H1 (cell line): Measurements from ENCODE around the gene DCANP1.

ENCODE experiments used
- BACH1 ChIP-seq: IDR thresholded peaks from 2 replicates; pipeline ENCODE4 v1.6.1; 2012; ENCODE audit warnings: low read length, improper control_type of control experiment
- EP300 ChIP-seq, 2 experiments: IDR thresholded peaks; 1 replicate in 1 of 2; 2 replicates in 1 of 2; pipeline ENCODE4 v1.6.1; 2011 to 2012; ENCODE audit warnings: low read depth in 2 of 2, low read length in 2 of 2, mild to moderate bottlenecking in 2 of 2, borderline replicate concordance in 1 of 2, inconsistent platforms in 1 of 2, moderate library complexity in 1 of 2
- EZH2 ChIP-seq: fragments of 200-600 bp; sonication (generic); IDR thresholded peaks from 2 replicates; pipeline ENCODE4 v1.7.1; 2012; ENCODE audit warnings: low read depth, mild to moderate bottlenecking, moderate library complexity, low read length, inconsistent platforms; ENCODE audit not compliant: severe bottlenecking
- SIN3A ChIP-seq, 2 experiments: IDR thresholded peaks in 1 of 2; conservative IDR thresholded peaks in 1 of 2; 2 replicates each; pipeline ENCODE4 v1.6.1; 2011 to 2012; ENCODE audit warnings: low read length in 2 of 2, improper control_type of control experiment in 1 of 2, low read depth in 1 of 2, mild to moderate bottlenecking in 1 of 2
- SIRT6 ChIP-seq: IDR thresholded peaks from one replicate; pipeline ENCODE4 v1.7.1; 2012; ENCODE audit warnings: low read length, inconsistent platforms
- SRF ChIP-seq: IDR thresholded peaks from 2 replicates; pipeline ENCODE4 v1.6.1; 2011; ENCODE audit warnings: mild to moderate bottlenecking, low read depth, low read length, moderate library complexity
- SUZ12 ChIP-seq: fragments of 200-600 bp; sonication (generic); IDR thresholded peaks from 2 replicates; pipeline ENCODE4 v1.6.1; 2012; ENCODE audit warnings: mild to moderate bottlenecking, inconsistent platforms, low read length, moderate library complexity, mixed read lengths
- TAF1 ChIP-seq: IDR thresholded peaks from 2 replicates; pipeline ENCODE4 v1.6.1; 2011; ENCODE audit warnings: mild to moderate bottlenecking, low read depth, low read length
- TCF12 ChIP-seq: IDR thresholded peaks from 2 replicates; pipeline ENCODE4 v1.6.1; 2011; ENCODE audit warnings: low read depth, mild to moderate bottlenecking, low read length
- TF ChIP-seq, protein P1 (sequence below), 3 experiments: IDR thresholded peaks; 1 replicate in 2 of 3; 2 replicates in 1 of 3; pipeline versions ENCODE4 v1.5.1 to v1.6.1; 2011; ENCODE audit warnings: low read length in 3 of 3, mild to moderate bottlenecking in 3 of 3, inconsistent platforms in 2 of 3, low read depth in 1 of 3, moderate library complexity in 1 of 3; ENCODE audit not compliant: insufficient read depth in 1 of 3; ENCODE audit errors: control extremely low read depth in 1 of 3
- TF ChIP-seq, protein P2 (sequence below): IDR thresholded peaks from 2 replicates; pipeline ENCODE4 v1.6.1; 2012; ENCODE audit warnings: inconsistent platforms

DNA sequence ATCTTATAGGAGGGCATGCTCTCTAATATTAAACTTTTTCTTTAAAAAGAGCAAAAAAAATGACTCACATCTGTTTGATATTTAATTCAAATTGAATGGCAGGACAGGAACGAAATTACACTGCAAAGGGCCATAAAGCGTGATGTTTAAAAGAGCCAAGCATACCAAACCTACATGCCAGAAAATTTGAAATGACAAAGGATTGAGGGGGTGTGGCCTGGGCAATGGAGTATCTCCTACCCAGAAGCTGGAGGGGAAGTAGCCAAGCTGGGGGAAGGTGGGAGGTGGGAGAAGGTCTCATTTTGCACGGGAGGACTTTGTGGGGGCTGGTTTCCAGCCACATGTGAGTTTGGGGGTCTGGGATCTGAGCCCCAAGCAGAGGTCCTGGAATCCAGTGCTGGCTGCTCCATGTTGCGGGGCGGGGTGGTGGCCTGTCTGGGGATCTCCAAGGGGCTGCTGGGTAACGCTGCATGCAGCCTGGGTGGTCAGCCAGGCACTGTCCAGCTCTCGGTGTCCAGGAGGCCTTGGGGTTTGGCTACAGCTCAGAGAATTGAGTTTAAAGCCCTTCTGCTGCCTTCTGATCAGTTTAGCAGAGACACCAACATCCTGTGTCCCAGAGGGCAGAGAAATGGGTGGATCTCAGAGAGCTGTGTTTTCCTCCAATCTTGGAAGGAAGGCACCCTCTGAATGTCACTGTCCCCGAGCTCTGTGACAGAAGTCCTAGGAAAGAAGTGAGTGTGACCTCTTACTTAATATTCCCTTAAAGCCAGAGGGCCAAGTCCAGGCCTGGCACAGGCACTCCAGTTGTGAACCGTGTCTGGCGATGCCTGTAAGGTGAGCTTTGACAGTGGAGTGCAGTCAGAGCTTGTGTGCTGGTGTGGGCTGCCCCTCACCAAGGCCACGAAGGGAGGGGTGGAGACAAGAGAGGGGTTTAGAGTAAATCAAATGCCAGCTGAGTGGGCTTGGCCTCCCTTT is 7.6 kb downstream of the DCANP1 start:
- TF ChIP-seq, protein P1, sequence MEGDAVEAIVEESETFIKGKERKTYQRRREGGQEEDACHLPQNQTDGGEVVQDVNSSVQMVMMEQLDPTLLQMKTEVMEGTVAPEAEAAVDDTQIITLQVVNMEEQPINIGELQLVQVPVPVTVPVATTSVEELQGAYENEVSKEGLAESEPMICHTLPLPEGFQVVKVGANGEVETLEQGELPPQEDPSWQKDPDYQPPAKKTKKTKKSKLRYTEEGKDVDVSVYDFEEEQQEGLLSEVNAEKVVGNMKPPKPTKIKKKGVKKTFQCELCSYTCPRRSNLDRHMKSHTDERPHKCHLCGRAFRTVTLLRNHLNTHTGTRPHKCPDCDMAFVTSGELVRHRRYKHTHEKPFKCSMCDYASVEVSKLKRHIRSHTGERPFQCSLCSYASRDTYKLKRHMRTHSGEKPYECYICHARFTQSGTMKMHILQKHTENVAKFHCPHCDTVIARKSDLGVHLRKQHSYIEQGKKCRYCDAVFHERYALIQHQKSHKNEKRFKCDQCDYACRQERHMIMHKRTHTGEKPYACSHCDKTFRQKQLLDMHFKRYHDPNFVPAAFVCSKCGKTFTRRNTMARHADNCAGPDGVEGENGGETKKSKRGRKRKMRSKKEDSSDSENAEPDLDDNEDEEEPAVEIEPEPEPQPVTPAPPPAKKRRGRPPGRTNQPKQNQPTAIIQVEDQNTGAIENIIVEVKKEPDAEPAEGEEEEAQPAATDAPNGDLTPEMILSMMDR (IDR thresholded peaks at IDR 0.05; ENCODE audit: control extremely low read depth in 1 of 3, insufficient read depth in 1 of 3, low read depth in 1 of 3, low read length in 3 of 3), result no peak
- TF ChIP-seq EZH2 (no peak), SUZ12 (no peak), TCF12 (no peak), TAF1 (no peak), SRF (no peak), SIRT6 (no peak), SIN3A (conservative IDR thresholded peaks at IDR 0.05 in 1 of 2, IDR thresholded peaks at IDR 0.05 in 1 of 2; ENCODE audit: low read depth in 1 of 2, low read length in 2 of 2) (no peak), EP300 (IDR thresholded peaks at IDR 0.05; ENCODE audit: borderline replicate concordance in 1 of 2, low read depth in 2 of 2, low read length in 2 of 2) (no peak), BACH1 (no peak)
- TF ChIP-seq, protein P2, sequence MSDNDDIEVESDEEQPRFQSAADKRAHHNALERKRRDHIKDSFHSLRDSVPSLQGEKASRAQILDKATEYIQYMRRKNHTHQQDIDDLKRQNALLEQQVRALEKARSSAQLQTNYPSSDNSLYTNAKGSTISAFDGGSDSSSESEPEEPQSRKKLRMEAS, result no peak
